Heart left ventricle (tissue), 16 donors: Measurements from ENCODE around the gene IFIT2. TPM values are rescaled to one million over a fixed set of nuclear protein-coding genes. Genes with fewer than 3 reads are reported as not detected.
"Not testable (repeated sequence)": the region's sequence is repeated elsewhere in the genome, so short reads cannot be mapped to it uniquely, and the experiment has no call there.

ENCODE experiments used
- ATAC-seq, 4 donors: fragments of 200-7000 bp; cut with Tn5 transposase; one replicate each; pipeline ENCODE4 v1.9.1; 2020 to 2022; ENCODE audit warnings: moderate library complexity in 4 of 4, mild to moderate bottlenecking in 3 of 4, moderate number of reproducible peaks in 1 of 4
- DNase-seq, 5 donors: peaks; one replicate each; pipeline ENCODE4 v3.0.0-alpha.2; 2020
- H3K27ac ChIP-seq, 12 donors: fragments of 200-600 bp; sonication (generic) in 4 of 12; one replicate each; pipeline versions ENCODE4 v1.5.0 to v1.8.0; 2016 to 2022; ENCODE audit warnings: mild to moderate bottlenecking in 2 of 12
- H3K27me3 ChIP-seq, 9 donors: fragments of 200-600 bp; sonication (generic) in 2 of 9; one replicate each; pipeline versions ENCODE4 v1.5.1 to v1.8.0; 2016 to 2022; ENCODE audit warnings: mild to moderate bottlenecking in 3 of 9
- H3K36me3 ChIP-seq, 9 donors: fragments of 200-600 bp; sonication (generic) in 2 of 9; one replicate each; pipeline versions ENCODE4 v1.5.0 to v1.8.0; 2018 to 2022; ENCODE audit warnings: mild to moderate bottlenecking in 2 of 9
- H3K4me1 ChIP-seq, 12 donors: fragments of 200-600 bp; sonication (generic) in 4 of 12; one replicate each; pipeline versions ENCODE4 v1.5.0 to v1.8.0; 2016 to 2022; ENCODE audit warnings: mild to moderate bottlenecking in 3 of 12
- H3K4me3 ChIP-seq, 12 donors: fragments of 200-600 bp; sonication (generic) in 4 of 12; one replicate each; pipeline versions ENCODE4 v1.5.0 to v1.8.0; 2017 to 2022; ENCODE audit warnings: mild to moderate bottlenecking in 9 of 12, moderate library complexity in 4 of 12
- H3K9me3 ChIP-seq, 12 donors: fragments of 200-600 bp; sonication (generic) in 4 of 12; one replicate each; pipeline versions ENCODE4 v1.5.0 to v1.8.0; 2016 to 2022; ENCODE audit warnings: mild to moderate bottlenecking in 1 of 12
- CTCF ChIP-seq, 12 donors: fragments of 200-600 bp; sonication (generic) in 4 of 12; IDR thresholded peaks; one replicate each; pipeline versions ENCODE4 v1.5.0 to v1.8.0; 2018 to 2022; ENCODE audit warnings: antibody characterized with exemption in 12 of 12, mild to moderate bottlenecking in 5 of 12
- POLR2A ChIP-seq, 2 donors: fragments of 450-650 bp; IDR thresholded peaks; one replicate each; pipeline ENCODE4 v1.6.1; 2017; ENCODE audit warnings: antibody characterized with exemption in 2 of 2, mild to moderate bottlenecking in 2 of 2, moderate library complexity in 2 of 2
- WGBS, 4 donors: extraction: QIAGEN DNeasy Blood & Tissue Kit in 2 of 4; methylation state at CpG; one replicate each; pipeline versions ENCODE4 v1.1.5 to v1.1.7; 2013 to 2018; 5-methylcytosine and 5-hydroxymethylcytosine counted together
- intact Hi-C, 10 donors: fragments of 100-400 bp; cut with DNase I; formaldehyde crosslinking; loops; one replicate each; pipeline versions ENCODE4 v1.11.1 to v1.14.2; 2022
- polyA plus RNA-seq, 2 donors: library from polyadenylated mRNA; stranded (reverse); fragments of 200-250 nt; gene quantifications; one replicate each; pipeline ENCODE4 v1.2.3, GENCODE V29; 2013
- total RNA-seq, 9 donors: library from RNA; depleted of rRNA in 2 of 9; stranded (reverse); fragments of >200 nt in 2 of 9; fragmentation: NEBNext Ultra II Directional in 3 of 9; extraction: Animal tissue kit (Norgen Biotek cat#: 25700) in 3 of 9; gene quantifications; one replicate each; pipeline versions ENCODE4 v1.1.0 to v1.2.4, GENCODE V29; 2016 to 2023
- donor health status: ischemic (EF 13 %, LVEDD 7.1; RV severe dilation, severe dysfunction).
- donor health status: healthy with polysubstance abuse.
- donor health status: DM: no; HTN: yes; CAD: no.
- donor health status: DM: no; HTN: no; CAD: no.
- donor health status: ischemic (EF 25% LVEDD 6.9; RV normal size, moderate dysfunction).
- donor health status: ischemic (EF 25% LVEDD 5.7; RV mildly dilated, moderate dysfunction).
- donor health status: healthy.
- donor health status: DM: yes; HTN: yes; CAD: no.
- donor health status: ischemic (EF 35%, LVEDD 5.7; RV mildly dilated, moderate dysfunction).
- donor health status: nonischemic (EF 11% LVEDD 7.7; RV severe dilation, severe dysfunction).
- donor health status: DM: yes; HTN: yes; CAD: no.
- donor health status: PGD.
- donor health status: ischemic (EF 29% LVEDD 5.4; RV normal size, mild dysfunction).
- donor health status: nonischemic (EF 23%, LVEDD 6.1; RV moderate dilation, normal function).

Gene IFIT2
- total and polyA plus RNA-seq, 11 donors, result 2.1 to 30.2 (median 3.6) TPM

GRCh38 chr10:89348975-89349374, 47.1 kb downstream of the IFIT2 start:
- peaks cover 3 to 78% (median 56%) of the 10 kb centered on the region in 12 donors for H3K4me1 ChIP-seq
- H3K4me3 ChIP-seq, result no peak overlapping the region
- H3K27ac ChIP-seq, result peak overlapping the region in 11 of 12 donors; percentile 27 to 86 (median 53)
- H3K36me3 ChIP-seq, result no peaks in the 10 kb centered on the region
- DNase-seq (no peak), ATAC-seq (no peak)
- intact Hi-C loops, result no loop called here
- H3K9me3 ChIP-seq, result peaks cover 0 to 6% (median 0%) of the 10 kb centered on the region in 12 donors
- H3K27me3 ChIP-seq, result no peaks in the 10 kb centered on the region
- 61 to 72% (median 68%) methylated on average over 2 of the region's 2 CpGs for WGBS, 4 donors
- no peak for TF ChIP-seq POLR2A (IDR thresholded peaks at IDR 0.05)
- no peak for TF ChIP-seq CTCF (IDR thresholded peaks at IDR 0.05)

GRCh38 chr10:89350631-89351315, 48.9 kb downstream of the IFIT2 start:
- DNase-seq, result peak in 3 of 5 donors; percentile 28 to 62 (median 40)
- intact Hi-C loops, H3K9me3 ChIP-seq, H3K36me3 ChIP-seq, H3K27me3 ChIP-seq: not testable (repeated sequence)
- ATAC-seq, result peak in 3 of 4 donors; percentile 29 to 52 (median 49)
- Histone ChIP-seq H3K4me1 (peaks cover 3 to 72% (median 56%) of the 10 kb centered on the region in 12 donors), H3K27ac (peak overlapping the region; percentile 57 to 93 (median 78)), H3K4me3 (peak overlapping the region in 1 of 12 donors; percentile 9)
- 45 to 53% (median 47%) methylated on average over 7 of the region's 7 CpGs for WGBS, 4 donors

GRCh38 chr10:89351412-89351779, 49.5 kb downstream of the IFIT2 start:
- TF ChIP-seq POLR2A (IDR thresholded peaks at IDR 0.05) (no peak), CTCF (IDR thresholded peaks at IDR 0.05) (no peak)
- ATAC-seq, result peak in 1 of 4 donors; percentile 5
- 63 to 65% (median 63%) methylated on average over 1 of the region's 1 CpG for WGBS, 4 donors
- Histone ChIP-seq H3K9me3 (peaks cover 0 to 10% (median 0%) of the 10 kb centered on the region in 12 donors), H3K27ac (peak overlapping the region; percentile 57 to 93 (median 78)), H3K4me1 (peaks cover 3 to 65% (median 52%) of the 10 kb centered on the region in 12 donors), H3K36me3 (no peaks in the 10 kb centered on the region), H3K4me3 (no peak overlapping the region), H3K27me3 (no peaks in the 10 kb centered on the region)
- DNase-seq, result no peak
- intact Hi-C loops, result no loop called here

GRCh38 chr10:89351780-89352597, 50.1 kb downstream of the IFIT2 start:
- TF ChIP-seq POLR2A (IDR thresholded peaks at IDR 0.05) (no peak), CTCF (IDR thresholded peaks at IDR 0.05) (no peak)
- ATAC-seq (peak; percentile 59 to 88 (median 64)), DNase-seq (peak in 3 of 5 donors; percentile 51 to 52 (median 52))
- no peaks in the 10 kb centered on the region for H3K27me3 ChIP-seq
- intact Hi-C loops, result no loop called here
- H3K36me3 ChIP-seq, result no peaks in the 10 kb centered on the region
- no peak overlapping the region for H3K4me3 ChIP-seq
- peaks cover 3 to 61% (median 47%) of the 10 kb centered on the region in 12 donors for H3K4me1 ChIP-seq
- WGBS, 4 donors, result 43 to 51% (median 45%) methylated on average over 12 of the region's 12 CpGs
- H3K27ac ChIP-seq, result peak overlapping the region; percentile 57 to 93 (median 78)
- peaks cover 0 to 10% (median 0%) of the 10 kb centered on the region in 12 donors for H3K9me3 ChIP-seq
